Measurements from ENCODE around the gene PIP5K1A. TPM values are rescaled to one million over a fixed set of nuclear protein-coding genes. Genes with fewer than 3 reads are reported as not detected.

Gene PIP5K1A
- total and polyA plus RNA-seq, 9 of the 15 experiments (the other 6 are each of a cell fraction or from before 2014, with no cell fraction given): 1.9 to 42.4 (median 18.8) TPM

DNA sequence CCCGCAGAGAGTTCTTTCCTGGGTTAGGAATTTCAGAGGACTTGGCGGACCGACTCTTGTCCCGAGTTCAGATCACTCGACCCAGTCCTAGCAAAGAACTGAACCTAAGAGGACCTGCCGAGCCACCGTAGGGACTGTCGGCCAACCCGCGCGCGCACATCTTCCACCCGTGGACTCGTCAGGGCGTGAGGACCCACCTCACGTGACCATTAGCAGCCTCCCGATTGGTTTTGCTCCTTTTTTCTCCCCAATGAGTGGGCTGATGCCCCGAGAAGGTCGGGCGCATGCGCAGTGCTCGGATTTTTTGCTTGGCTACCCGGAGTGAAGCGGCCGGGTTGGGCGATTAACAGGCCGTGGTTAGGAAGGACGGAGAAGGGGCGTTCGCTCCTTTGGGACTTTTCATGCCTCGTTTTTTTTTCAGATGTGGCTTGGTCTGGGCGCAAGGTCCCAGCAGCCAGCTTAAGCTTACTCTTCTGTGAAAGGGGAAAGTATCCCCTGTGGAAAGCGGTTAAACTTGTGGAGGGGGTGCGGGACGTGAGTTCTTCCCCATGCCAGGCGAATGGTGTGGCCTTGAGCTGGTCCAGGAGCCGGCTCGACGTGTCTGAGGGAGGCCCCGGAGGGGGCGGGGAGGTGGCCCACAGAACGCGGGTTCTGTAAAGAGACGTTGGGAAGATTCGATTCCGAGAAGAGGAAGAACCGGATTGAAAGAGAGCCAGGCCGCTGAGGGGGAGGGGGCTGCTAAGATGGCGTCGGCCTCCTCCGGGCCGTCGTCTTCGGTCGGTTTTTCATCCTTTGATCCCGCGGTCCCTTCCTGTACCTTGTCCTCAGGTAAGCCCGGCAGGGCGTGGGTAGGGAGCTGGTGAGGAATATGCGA, at the start of gene PIP5K1A (continued):
- TF ChIP-seq ZNF449 (CRISPR knock-in tag; IDR thresholded peaks at IDR 0.05) (no peak), ZNF592 (IDR thresholded peaks at IDR 0.05) (0 out of 2 replicates have a peak, but pooled peaks have one; percentile 55), MAFK (IDR thresholded peaks at IDR 0.05; ENCODE audit: low read length) (no peak), ZNF57 (CRISPR knock-in tag; IDR thresholded peaks at IDR 0.05) (no peak), ZNF175 (CRISPR knock-in tag; IDR thresholded peaks at IDR 0.05; ENCODE audit: low read depth) (0 out of 2 replicates have a peak, but pooled peaks have one; percentile 37), ZNF143 (CRISPR knock-in tag; IDR thresholded peaks at IDR 0.05) (no peak), MCM2 (IDR thresholded peaks at IDR 0.05; ENCODE audit: low read depth) (no peak), THRB (CRISPR knock-in tag; conservative IDR thresholded peaks at IDR 0.05) (no peak), EP400 (IDR thresholded peaks at IDR 0.05) (peak; percentile 53; the same call in 1 of the 2 replicates), ELF2 (CRISPR knock-in tag; IDR thresholded peaks at IDR 0.05) (no peak), SMAD1 (IDR thresholded peaks at IDR 0.05; ENCODE audit: low read depth, low read length, partially characterized antibody) (no peak), JUNB (CRISPR knock-in tag; conservative IDR thresholded peaks at IDR 0.05) (no peak), GTF2F1 (IDR thresholded peaks at IDR 0.05; ENCODE audit: low read depth, low read length) (no peak)

Data from K562 (cell line).